Caco-2 (cell line): Measurements from ENCODE around the gene RNF13. TPM values are rescaled to one million over a fixed set of nuclear protein-coding genes. Genes with fewer than 3 reads are reported as not detected.

ENCODE experiments used
- BruUV-seq: library from RNA; stranded (reverse); fragments of 400-500 nt; replicated peaks from 2 replicates; lab custom pipeline; 2021; lab: Mats Ljungman, UMichigan
- CTCF ChIA-PET: fragments of 300-600 bp; sonication (Branson Sonifier 250); formaldehyde crosslinking; loops from one replicate; lab custom pipeline; 2022; ENCODE audit warnings: antibody characterized with exemption; lab: Charles Lee
- POLR2A ChIA-PET: fragments of 300-600 bp; sonication (Branson Sonifier 250); formaldehyde crosslinking; loops from one replicate; lab custom pipeline; 2022; ENCODE audit warnings: antibody characterized with exemption; lab: Charles Lee
- DNase-seq, 2 experiments: peaks; one replicate each; pipeline versions ENCODE4 v3.0.0 to v3.0.0-alpha.2; 2020 to 2022
- H3K27me3 ChIP-seq: replicated peaks from 2 replicates; pipeline ENCODE4 v1.6.0; 2011; ENCODE audit warnings: low read length; ENCODE audit not compliant: control insufficient read depth, insufficient read depth
- H3K36me3 ChIP-seq: 2 replicates; pipeline ENCODE4 v1.5.1; 2011; ENCODE audit warnings: low read length; ENCODE audit not compliant: control insufficient read depth, insufficient read depth
- H3K4me1 ChIP-seq: fragments of 250-450 bp; sonication (Bioruptor Pico); 2 replicates; pipeline ENCODE4 v1.5.1; 2020; ENCODE audit warnings: mild to moderate bottlenecking
- H3K4me3 ChIP-seq: 2 replicates; pipeline ENCODE4 v1.5.1; 2011; ENCODE audit warnings: low read depth, mild to moderate bottlenecking, control low read depth, low read length
- H3K9me3 ChIP-seq: fragments of 250-450 bp; sonication (Bioruptor Pico); 2 replicates; pipeline ENCODE4 v1.5.1; 2020; ENCODE audit warnings: mild to moderate bottlenecking, moderate library complexity
- H3K27ac Mint-ChIP-seq: one replicate; pipeline ENCODE4 v1.8.0; 2022; ENCODE audit warnings: mixed read lengths; ENCODE audit not compliant: unreplicated experiment
- H3K27me3 Mint-ChIP-seq: one replicate; pipeline ENCODE4 v1.8.0; 2022; ENCODE audit warnings: mixed read lengths; ENCODE audit not compliant: insufficient read depth, unreplicated experiment
- H3K36me3 Mint-ChIP-seq: one replicate; pipeline ENCODE4 v1.8.0; 2022; ENCODE audit warnings: mild to moderate bottlenecking, mixed read lengths; ENCODE audit not compliant: insufficient read depth, unreplicated experiment
- H3K4me1 Mint-ChIP-seq: one replicate; pipeline ENCODE4 v1.8.0; 2022; ENCODE audit warnings: low read depth, mixed read lengths; ENCODE audit not compliant: unreplicated experiment
- H3K4me3 Mint-ChIP-seq: one replicate; pipeline ENCODE4 v1.8.0; 2022; ENCODE audit warnings: mild to moderate bottlenecking, moderate library complexity, mixed read lengths; ENCODE audit not compliant: unreplicated experiment
- H3K9me3 Mint-ChIP-seq: one replicate; pipeline ENCODE4 v1.8.0; 2022; ENCODE audit warnings: mixed read lengths; ENCODE audit not compliant: unreplicated experiment
- CTCF ChIP-seq, 2 experiments: fragments of 200-600 bp in 1 of 2; IDR thresholded peaks; 1 replicate in 1 of 2; 2 replicates in 1 of 2; pipeline versions ENCODE4 v1.5.1 to v1.8.0; 2011 to 2022; ENCODE audit warnings: antibody characterized with exemption in 1 of 2, control low read depth in 1 of 2, inconsistent platforms in 1 of 2, low read depth in 1 of 2, low read length in 1 of 2, mild to moderate bottlenecking in 1 of 2, moderate library complexity in 1 of 2; ENCODE audit not compliant: insufficient read depth in 1 of 2, severe bottlenecking in 1 of 2, unreplicated experiment in 1 of 2
- intact Hi-C: fragments of 100-400 bp; cut with micrococcal nuclease; formaldehyde crosslinking; loops from one replicate; pipeline ENCODE4 v1.10.0; 2022; ENCODE audit not compliant: unreplicated experiment
- total RNA-seq: library from RNA; stranded (reverse); gene quantifications from 2 replicates; pipeline ENCODE4 v1.2.3, GENCODE V29; 2022

RNF13 gene
- total RNA-seq, 1 experiment from 2014 or later: 44.2 TPM

GRCh38 chr3:149895339-149895738 is 82.3 kb downstream of the RNF13 start:
- Mint-ChIP-seq H3K9me3 (no peaks in the 10 kb centered on the region), H3K27ac (no peak overlapping the region), H3K27me3 (no peaks in the 10 kb centered on the region), H3K4me1 (no peaks in the 10 kb centered on the region), H3K4me3 (no peak overlapping the region), H3K36me3 (no peaks in the 10 kb centered on the region)
- no TSS peak for BruUV-seq
- no peaks in the 10 kb centered on the region for H3K9me3 ChIP-seq
- POLR2A ChIA-PET: no interaction called here
- peaks cover 6% of the 10 kb centered on the region; the same call in 1 of the 2 replicates for H3K4me1 ChIP-seq
- H3K36me3 ChIP-seq: no peaks in the 10 kb centered on the region
- CTCF ChIA-PET: no interaction called here
- H3K27me3 ChIP-seq: no peaks in the 10 kb centered on the region
- DNase-seq: no peak
- no peak for TF ChIP-seq CTCF (IDR thresholded peaks at IDR 0.05; ENCODE audit: insufficient read depth in 1 of 2, low read depth in 1 of 2, low read length in 1 of 2, severe bottlenecking in 1 of 2, unreplicated experiment in 1 of 2)
- no peak overlapping the region for H3K4me3 ChIP-seq
- intact Hi-C loops: no loop called here

- Mint-ChIP-seq H3K9me3 (no peaks in the 10 kb centered on the region), H3K27me3 (no peaks in the 10 kb centered on the region), H3K4me3 (no peak overlapping the region), H3K4me1 (no peaks in the 10 kb centered on the region), H3K36me3 (no peaks in the 10 kb centered on the region), H3K27ac (no peak overlapping the region)
- no TSS peak for BruUV-seq
- Histone ChIP-seq H3K36me3 (no peaks in the 10 kb centered on the region), H3K4me3 (no peak overlapping the region), H3K4me1 (peaks cover 6% of the 10 kb centered on the region; the same call in 1 of the 2 replicates), H3K9me3 (no peaks in the 10 kb centered on the region), H3K27me3 (no peaks in the 10 kb centered on the region)
- TF ChIP-seq CTCF (IDR thresholded peaks at IDR 0.05; ENCODE audit: insufficient read depth in 1 of 2, low read depth in 1 of 2, low read length in 1 of 2, severe bottlenecking in 1 of 2, unreplicated experiment in 1 of 2): no peak
- intact Hi-C loops: no loop called here
- CTCF ChIA-PET: no interaction called here
- no peak for DNase-seq
- POLR2A ChIA-PET: no interaction called here
Observed at GRCh38 chr3:149895769-149896168, 82.8 kb downstream of the RNF13 start.

GRCh38 chr3:149898771-149899170 is 85.8 kb downstream of the RNF13 start:
- Histone ChIP-seq H3K4me1 (peaks cover 6% of the 10 kb centered on the region; the same call in 1 of the 2 replicates), H3K27me3 (no peaks in the 10 kb centered on the region), H3K9me3 (no peaks in the 10 kb centered on the region), H3K4me3 (no peak overlapping the region), H3K36me3 (no peaks in the 10 kb centered on the region)
- Mint-ChIP-seq H3K4me3 (no peak overlapping the region), H3K27me3 (no peaks in the 10 kb centered on the region), H3K9me3 (no peaks in the 10 kb centered on the region), H3K27ac (no peak overlapping the region), H3K36me3 (no peaks in the 10 kb centered on the region), H3K4me1 (no peaks in the 10 kb centered on the region)
- CTCF ChIA-PET: interaction anchor here (0.7 kb wide), 1 partner anchor 353 kb away, joined by 3 read pairs; no protein-coding TSS in a partner anchor
- TF ChIP-seq CTCF (IDR thresholded peaks at IDR 0.05; ENCODE audit: insufficient read depth in 1 of 2, low read depth in 1 of 2, low read length in 1 of 2, severe bottlenecking in 1 of 2, unreplicated experiment in 1 of 2): no peak
- intact Hi-C loops: no loop called here
- no peak for DNase-seq
- POLR2A ChIA-PET: no interaction called here
- BruUV-seq: no TSS peak
